Measurements from ENCODE around the gene SELENOV.

DNA sequence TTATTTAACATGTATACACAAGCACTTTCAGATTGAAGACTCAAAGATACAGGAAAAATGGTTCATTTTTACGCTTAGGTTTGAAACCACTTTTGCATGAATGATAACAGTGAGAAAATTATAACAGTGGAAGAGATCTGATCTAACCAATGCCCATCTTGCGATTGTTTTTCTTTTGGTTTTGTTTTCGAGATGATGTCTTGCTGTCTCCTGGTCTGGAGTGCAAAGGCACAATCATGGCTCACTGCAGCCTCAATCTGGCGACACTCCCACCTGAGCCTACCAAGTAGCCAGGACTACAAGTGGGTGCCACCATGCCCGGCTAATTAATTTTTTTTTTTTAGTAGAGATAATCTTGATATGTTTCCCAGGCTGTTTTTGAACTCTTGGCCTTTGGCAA, 35.3 kb downstream of the SELENOV start:
- TF ChIP-seq, protein P1, sequence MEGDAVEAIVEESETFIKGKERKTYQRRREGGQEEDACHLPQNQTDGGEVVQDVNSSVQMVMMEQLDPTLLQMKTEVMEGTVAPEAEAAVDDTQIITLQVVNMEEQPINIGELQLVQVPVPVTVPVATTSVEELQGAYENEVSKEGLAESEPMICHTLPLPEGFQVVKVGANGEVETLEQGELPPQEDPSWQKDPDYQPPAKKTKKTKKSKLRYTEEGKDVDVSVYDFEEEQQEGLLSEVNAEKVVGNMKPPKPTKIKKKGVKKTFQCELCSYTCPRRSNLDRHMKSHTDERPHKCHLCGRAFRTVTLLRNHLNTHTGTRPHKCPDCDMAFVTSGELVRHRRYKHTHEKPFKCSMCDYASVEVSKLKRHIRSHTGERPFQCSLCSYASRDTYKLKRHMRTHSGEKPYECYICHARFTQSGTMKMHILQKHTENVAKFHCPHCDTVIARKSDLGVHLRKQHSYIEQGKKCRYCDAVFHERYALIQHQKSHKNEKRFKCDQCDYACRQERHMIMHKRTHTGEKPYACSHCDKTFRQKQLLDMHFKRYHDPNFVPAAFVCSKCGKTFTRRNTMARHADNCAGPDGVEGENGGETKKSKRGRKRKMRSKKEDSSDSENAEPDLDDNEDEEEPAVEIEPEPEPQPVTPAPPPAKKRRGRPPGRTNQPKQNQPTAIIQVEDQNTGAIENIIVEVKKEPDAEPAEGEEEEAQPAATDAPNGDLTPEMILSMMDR (IDR thresholded peaks at IDR 0.05 in 8 of 11, conservative IDR thresholded peaks at IDR 0.05 in 3 of 11) = no peak
- TF ChIP-seq POLR2A (IDR thresholded peaks at IDR 0.05) = no peak
